ENCODE measurements around the gene ZNF785. TPM values are rescaled to one million over a fixed set of nuclear protein-coding genes. Genes with fewer than 3 reads are reported as not detected.

The ZNF785 gene
- total RNA-seq, 4 donors from 2014 or later = 0.70 to 3.2 (median 1.0) TPM

GRCh38 chr16:30626236-30626635 lies 40.7 kb upstream of the ZNF785 start:
- H3K36me3 ChIP-seq = no peaks in the 10 kb centered on the region
- ATAC-seq (no peak), DNase-seq (no peak)
- no peak for TF ChIP-seq POLR2A (IDR thresholded peaks at IDR 0.05)
- TF ChIP-seq CTCF (IDR thresholded peaks at IDR 0.05 in 4 of 5, conservative IDR thresholded peaks at IDR 0.05 in 1 of 5) = no peak
- H3K27ac ChIP-seq = no peak overlapping the region
- no peak overlapping the region for H3K4me3 ChIP-seq
- H3K4me1 ChIP-seq = no peaks in the 10 kb centered on the region
- H3K27me3 ChIP-seq = no peaks in the 10 kb centered on the region
- no peaks in the 10 kb centered on the region for H3K9me3 ChIP-seq
- in situ Hi-C loops (cut with MboI; ENCODE audit: low sequenced_read_pairs in 4 of 4) (loop anchor here in 3 of 4 donors (10.0 to 25.0 kb wide), 2 partner anchors 189 to 191 kb away; partner anchors contain the start of genes DCTPP1 (in 3 of the 3) and SEPHS2 (in 1 of the 3)), intact Hi-C loops (cut with DNase I; ENCODE audit: low total_unique reads) (loop anchor here (5.0 kb wide), 1 partner anchor 194 kb away; the partner anchor contains the start of gene DCTPP1)

- Histone ChIP-seq H3K27ac (no peak overlapping the region), H3K4me1 (no peaks in the 10 kb centered on the region), H3K9me3 (no peaks in the 10 kb centered on the region), H3K4me3 (no peak overlapping the region), H3K36me3 (no peaks in the 10 kb centered on the region), H3K27me3 (no peaks in the 10 kb centered on the region)
- no peak for TF ChIP-seq CTCF (IDR thresholded peaks at IDR 0.05 in 4 of 5, conservative IDR thresholded peaks at IDR 0.05 in 1 of 5)
- TF ChIP-seq POLR2A (IDR thresholded peaks at IDR 0.05) = no peak
- in situ Hi-C loops (cut with MboI; ENCODE audit: low sequenced_read_pairs in 4 of 4) = loop anchor here in 2 of 4 donors (10.0 kb wide), 1 partner anchor 189 kb away; the partner anchor contains the start of gene DCTPP1 (in 2 of the 2)
- intact Hi-C loops (cut with DNase I; ENCODE audit: low total_unique reads) = no loop called here
- no peak for ATAC-seq
- no peak for DNase-seq
These were observed 38.2 kb upstream of the ZNF785 start for GRCh38 chr16:30623536-30624283.

GRCh38 chr16:30622455-30623032 lies 37.0 kb upstream of the ZNF785 start:
- no peaks in the 10 kb centered on the region for H3K36me3 ChIP-seq
- DNase-seq (no peak), ATAC-seq (no peak)
- H3K27ac ChIP-seq = no peak overlapping the region
- no peaks in the 10 kb centered on the region for H3K9me3 ChIP-seq
- H3K4me1 ChIP-seq = no peaks in the 10 kb centered on the region
- no peak overlapping the region for H3K4me3 ChIP-seq
- in situ Hi-C loops (cut with MboI; ENCODE audit: low sequenced_read_pairs in 4 of 4) (loop anchor here in 2 of 4 donors (10.0 kb wide), 1 partner anchor 188 kb away; the partner anchor contains the start of gene DCTPP1 (in 2 of the 2)), intact Hi-C loops (cut with DNase I; ENCODE audit: low total_unique reads) (no loop called here)
- no peak for TF ChIP-seq CTCF (IDR thresholded peaks at IDR 0.05 in 4 of 5, conservative IDR thresholded peaks at IDR 0.05 in 1 of 5)
- no peaks in the 10 kb centered on the region for H3K27me3 ChIP-seq

- DNase-seq (no peak), ATAC-seq (no peak)
- H3K27ac ChIP-seq = no peak overlapping the region
- TF ChIP-seq CTCF (IDR thresholded peaks at IDR 0.05 in 4 of 5, conservative IDR thresholded peaks at IDR 0.05 in 1 of 5) (no peak), POLR2A (IDR thresholded peaks at IDR 0.05) (no peak)
- no peaks in the 10 kb centered on the region for H3K27me3 ChIP-seq
- in situ Hi-C loops (cut with MboI; ENCODE audit: low sequenced_read_pairs in 4 of 4) (loop anchor here in 2 of 4 donors (10.0 kb wide), 1 partner anchor 187 kb away; the partner anchor contains the start of gene DCTPP1 (in 2 of the 2)), intact Hi-C loops (cut with DNase I; ENCODE audit: low total_unique reads) (no loop called here)
- no peaks in the 10 kb centered on the region for H3K36me3 ChIP-seq
- no peaks in the 10 kb centered on the region for H3K4me1 ChIP-seq
- H3K4me3 ChIP-seq = no peak overlapping the region
- no peaks in the 10 kb centered on the region for H3K9me3 ChIP-seq
These were observed 36.3 kb upstream of the ZNF785 start for GRCh38 chr16:30621765-30622164.
